Stimulated activated CD4-positive, alpha-beta T cell treated with anti-CD3 and anti-CD28 coated beads, Interleukin-2, amount 100 ng/mL, for 48 hours (primary cell): ENCODE results near the gene KCTD4.
"Not testable (repeated sequence)": the region's sequence is repeated elsewhere in the genome, so short reads cannot be mapped to it uniquely, and the experiment has no call there.

Source experiments
- DNase-seq, 2 donors: peaks; one replicate each; pipeline ENCODE4 v3.0.0-alpha.2; 2020

Gene KCTD4

DNA sequence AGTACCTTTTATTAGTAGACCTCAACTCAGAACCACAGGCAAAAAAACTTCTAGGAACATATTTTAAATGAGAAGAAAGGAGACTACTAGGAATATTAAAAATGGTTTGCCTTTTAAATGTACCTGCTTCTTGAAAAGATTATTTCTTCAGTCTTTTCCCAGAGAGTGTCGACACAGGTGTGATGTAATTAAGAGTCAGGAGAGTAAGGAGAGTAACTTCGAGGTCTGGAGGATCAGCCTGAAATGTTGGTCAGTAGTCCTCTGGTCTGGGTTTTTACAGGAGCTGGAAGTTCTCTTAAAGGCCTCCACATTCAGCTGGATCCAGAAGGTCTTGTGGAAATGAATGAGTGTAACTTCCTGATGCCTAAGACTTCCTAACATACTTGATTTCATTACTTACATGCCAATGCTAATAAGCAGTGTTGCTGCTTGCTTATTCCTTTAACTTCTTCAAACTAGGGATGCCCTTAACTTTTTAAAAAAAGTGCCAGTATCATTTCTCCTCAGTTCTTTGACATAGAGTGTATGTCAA, at the start of gene KCTD4:
Gene KCTD4 (minus strand): TSS at position 345 of the 532 bp plus-strand sequence. CDS start 6,478 bp downstream, outside the sequence.
- no peak for DNase-seq

DNA sequence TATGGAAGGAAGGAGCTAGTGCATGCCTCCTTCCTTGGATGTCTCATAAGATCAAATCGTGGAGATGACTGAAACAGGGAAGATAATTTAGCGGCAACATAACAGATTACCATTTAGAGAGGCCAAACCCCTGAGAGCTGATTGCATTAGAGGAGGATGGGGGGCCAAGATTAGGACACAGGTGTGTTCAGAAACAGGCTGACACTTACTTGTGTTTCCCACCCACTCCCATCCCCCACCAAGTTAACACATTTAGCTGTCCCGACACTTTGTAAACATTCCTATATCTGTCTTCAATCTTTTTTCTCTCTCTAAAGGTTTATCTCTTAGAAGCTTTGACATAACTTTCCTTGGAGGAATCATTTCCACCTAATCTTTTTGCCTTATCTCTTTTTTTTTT, 48.8 kb upstream of the KCTD4 start:
- no peak for DNase-seq

DNA sequence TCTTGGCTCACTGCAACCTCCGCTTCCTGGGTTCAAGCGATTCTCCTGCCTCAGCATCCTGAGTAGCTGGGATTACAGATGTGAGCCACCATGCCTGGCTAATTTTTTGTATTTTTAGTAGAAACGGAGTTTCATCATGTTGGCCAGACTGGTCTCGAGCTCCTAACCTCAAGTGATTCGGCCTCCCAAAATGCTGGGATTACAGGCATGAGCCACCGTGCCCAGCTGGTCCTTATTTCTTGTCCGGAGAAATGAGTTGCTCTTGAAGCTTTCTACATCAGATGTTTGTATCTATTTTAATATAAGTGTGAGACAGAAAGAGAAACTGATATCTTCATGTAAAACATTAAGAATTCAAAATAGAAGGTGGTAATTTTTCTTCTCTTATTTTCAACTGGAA, 43.9 kb upstream of the KCTD4 start:
- DNase-seq: not testable (repeated sequence)

DNA sequence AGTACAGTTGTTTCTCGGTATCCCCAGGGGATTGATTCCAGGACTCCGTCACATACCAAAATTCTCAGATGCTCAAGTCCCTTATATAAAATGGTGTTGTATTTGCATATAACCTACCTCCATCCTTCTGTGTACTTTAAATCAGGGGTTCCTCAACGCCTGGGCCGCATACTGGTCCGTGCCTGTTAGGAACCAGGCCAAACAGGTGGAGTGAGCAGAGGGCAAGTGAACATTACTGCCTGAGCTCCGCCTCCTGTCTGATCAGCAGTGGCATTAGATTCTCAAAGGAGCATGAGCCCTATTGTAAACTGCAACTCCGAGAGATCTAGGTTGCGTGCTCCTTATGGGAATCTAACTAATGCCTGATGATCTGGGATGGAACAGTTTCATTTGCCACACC, 42.2 kb upstream of the KCTD4 start:
- no peak for DNase-seq

DNA sequence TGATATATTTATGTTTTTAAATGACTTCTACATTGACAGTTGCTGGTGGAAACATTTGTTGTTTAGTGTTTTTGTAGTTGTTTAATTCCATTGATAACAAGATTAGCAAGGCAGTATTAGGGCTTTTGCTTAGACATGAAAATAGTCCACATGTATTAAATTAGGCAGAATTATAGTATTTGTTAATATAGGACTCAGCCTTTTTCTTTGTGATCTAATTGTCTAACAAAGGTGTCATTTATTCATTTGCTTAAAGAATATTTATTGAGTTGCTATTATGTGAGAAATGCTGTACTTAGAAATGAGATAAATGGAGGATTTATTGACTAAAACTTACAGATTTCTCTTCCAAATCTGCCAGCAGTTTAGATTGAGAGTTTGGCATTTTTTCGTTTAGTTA, 41.7 kb upstream of the KCTD4 start:
- DNase-seq: no peak

DNA sequence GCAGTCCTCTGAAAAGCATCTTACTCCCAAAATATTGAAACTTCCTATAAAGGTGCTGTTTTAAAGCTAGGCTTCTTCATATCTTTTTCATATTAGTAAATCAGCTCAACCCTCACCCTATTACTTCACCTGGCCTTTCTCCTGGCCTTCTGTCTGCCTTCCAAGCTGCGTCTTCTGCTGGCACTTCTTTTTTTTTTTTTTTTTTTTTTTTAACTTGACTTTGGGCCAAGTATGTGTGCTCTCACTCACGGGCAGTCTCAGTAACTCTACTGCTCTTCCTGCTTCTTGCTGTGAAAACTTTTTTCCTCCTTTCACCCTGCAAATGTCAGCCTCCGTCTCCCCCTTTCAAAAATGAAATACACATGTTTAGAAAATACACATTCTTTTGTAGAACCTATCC, 41.2 kb upstream of the KCTD4 start:
- no peak for DNase-seq

DNA sequence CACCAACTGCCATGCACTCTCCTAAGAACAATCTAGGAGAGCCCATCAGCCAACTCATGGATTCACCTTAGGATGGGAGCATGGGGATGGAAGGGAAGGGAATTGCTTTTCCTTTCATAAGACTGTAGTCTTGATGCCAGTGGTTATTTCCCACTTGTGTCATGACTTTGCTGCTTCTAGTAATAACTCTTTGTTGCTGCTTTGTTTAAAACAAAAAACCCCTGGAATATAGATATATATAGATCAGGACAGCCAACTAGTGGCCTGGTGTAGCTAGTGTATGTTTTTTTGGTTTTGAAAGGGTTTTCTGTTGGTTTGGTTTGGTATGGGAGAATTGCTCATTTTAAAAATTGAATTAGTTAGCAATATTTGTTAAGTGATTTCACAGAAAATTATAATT, 39.3 kb upstream of the KCTD4 start:
- no peak for DNase-seq

DNA sequence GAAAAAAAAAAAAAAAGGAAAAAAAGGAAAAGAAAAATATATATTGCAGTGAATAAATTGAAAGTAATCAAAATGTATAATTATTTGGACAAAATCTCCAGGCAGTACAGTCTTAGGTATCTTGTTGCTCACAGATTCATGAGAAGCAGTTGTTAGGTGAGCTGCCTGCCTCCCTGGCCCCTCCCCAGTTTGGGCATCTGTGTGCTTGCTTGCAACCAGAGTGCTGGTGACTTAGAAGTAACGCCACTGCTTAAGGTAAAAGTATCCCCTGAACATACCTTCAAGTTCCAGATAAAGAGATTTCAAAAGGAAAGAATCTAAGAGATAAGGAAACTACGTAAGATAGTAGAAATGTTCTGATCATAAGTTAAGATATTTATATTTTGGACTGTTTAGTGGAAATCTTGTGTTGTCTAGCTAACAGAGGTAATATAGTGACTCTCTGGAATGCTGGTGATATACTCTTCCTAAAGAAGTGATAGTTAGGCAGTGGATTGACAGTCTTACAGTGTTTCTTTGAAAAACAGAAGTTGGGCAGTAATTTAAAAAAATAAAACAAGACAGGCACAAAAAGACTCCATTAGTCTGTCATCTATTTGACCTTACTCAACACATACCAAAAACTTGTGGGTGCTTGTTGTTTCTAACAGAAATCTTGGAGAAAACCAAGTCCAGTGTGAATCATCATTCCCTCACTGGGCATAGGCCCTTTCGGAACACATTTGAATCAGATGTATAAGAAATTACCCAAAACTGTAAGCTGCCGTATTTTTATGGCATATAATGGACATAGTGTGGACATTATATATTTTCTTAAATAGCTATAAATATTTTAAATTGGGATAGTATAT, 38.3 kb upstream of the KCTD4 start:
- DNase-seq: no peak

DNA sequence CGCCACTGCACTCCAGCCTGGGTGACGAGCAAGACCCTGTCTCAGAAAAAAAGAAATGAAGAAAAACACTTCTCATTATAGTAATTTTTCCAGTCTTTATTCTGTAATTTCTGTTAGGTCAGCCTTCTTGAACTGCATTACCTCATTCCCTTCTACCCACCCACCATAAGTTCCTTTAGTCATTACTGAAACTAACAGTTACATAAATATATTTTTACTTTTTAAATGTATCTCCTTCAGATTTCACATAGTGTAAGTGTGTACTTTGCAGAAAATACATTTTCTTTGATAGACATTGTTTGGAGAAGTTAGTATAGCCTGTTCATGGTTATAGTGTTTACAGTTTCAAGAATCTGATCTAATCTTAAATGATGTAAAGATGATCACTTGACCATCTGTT, 31.7 kb upstream of the KCTD4 start:
- no peak for DNase-seq

DNA sequence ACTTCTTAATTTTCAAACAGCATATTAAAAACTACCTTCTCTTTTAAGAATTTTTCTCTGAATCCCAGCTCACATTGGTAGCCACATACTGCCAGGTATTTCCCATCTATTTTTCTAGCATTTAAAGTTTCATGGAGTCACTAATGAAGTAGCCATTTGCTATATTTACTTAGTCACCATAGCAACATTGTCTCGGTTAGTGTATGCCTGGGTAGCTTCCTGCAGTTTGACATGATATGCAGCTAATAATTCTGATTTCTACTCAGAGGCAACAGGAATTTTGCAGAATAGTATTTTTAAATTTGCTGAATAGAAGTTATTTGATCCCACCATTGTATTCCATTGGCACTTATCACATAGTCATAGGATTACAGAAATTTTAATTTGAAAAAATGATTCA, 30.9 kb upstream of the KCTD4 start:
- no peak for DNase-seq

DNA sequence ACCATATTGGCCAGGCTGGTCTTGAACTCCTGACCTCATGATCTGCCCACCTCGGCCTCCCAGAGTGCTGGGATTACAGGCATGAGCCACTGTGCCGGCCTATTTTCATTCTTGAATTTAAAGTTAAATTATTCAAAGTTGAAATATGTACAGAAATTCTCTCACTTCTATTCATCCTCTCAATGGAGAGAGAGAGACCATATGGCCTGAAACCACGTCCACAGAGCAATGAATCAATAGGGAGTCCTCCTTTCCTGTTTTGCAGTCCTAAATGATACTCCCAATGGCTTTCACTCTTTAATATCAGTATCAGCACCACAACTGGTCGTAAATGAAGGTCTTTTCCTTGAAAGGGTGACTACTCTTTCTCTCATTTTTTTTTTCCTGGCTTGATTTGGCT, 30.5 kb upstream of the KCTD4 start:
- DNase-seq: no peak

DNA sequence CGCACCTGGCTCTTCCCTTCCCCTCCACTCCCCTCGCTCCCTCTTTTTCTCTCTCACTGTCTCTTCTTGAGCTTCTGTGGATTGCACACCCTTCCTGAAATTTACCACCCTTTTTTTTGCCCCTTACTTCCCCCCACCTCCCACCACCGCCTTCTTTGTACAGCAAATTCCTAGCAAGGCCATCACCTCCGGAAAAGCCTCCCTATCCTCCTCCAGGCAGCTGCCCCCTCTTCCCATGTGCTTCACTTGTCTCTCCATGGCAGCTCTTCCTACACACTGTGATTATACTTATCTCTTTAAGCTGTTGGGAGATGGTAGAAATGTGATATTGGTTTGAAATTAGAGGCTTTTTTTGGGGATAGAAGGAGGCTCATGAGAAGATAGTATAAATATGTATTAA, 28.3 kb upstream of the KCTD4 start:
- no peak for DNase-seq

DNA sequence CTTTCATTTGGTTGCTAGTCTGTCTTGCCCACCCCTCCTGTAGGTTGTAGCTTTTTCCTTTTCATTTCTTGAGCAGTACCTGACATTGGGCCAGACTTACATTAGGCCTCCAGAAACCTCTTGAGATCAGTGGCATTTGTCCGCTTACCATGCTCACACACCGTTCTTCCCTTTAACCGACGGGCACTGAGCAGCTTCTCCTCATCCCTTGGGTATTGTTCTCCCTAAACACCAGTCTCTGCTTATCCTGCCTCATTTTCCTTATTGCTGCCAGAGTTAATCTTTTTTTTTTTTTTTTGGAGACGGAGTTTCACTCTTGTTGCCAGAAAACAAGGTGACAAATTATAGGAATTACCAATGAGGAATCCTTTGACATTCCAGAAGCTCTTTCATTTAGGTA, 27.2 kb upstream of the KCTD4 start:
- DNase-seq: no peak

DNA sequence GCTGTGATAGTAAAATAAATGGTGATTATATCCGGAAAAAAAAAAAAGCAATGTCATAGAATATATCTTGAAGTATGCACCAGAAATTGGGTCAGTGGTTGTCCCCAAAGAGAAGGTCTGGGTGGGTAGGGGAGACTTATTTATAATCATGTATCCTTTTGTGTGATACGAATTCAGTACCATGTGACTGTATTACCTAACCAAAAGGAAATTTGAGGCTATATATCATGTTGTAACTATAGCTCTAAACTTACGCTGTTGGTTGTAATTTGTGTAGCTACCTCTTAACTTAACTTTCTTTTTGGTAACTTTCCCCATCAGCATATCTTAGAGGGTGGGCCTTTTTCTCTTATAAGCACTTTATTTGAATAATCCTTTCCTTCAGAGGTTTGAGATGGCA, 25.2 kb upstream of the KCTD4 start:
- DNase-seq: no peak

DNA sequence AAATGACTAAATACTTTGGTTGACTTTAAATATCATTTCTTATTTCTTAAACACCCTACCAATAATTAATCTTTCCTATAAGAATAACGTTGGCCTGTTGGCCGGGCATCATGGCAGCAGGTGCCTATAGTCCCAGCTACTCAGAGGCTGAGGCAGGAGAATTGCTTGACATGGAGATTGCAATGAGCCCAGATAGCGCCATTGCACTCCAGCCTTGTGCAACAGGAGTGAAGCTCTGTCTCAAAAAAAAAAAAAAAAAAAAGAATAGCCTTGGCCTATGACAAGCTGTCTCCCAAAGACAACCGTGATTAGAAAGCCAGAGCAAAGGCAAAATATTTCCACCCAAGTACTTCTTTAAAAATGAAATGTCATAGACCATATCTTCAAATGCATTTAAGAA, 24.5 kb upstream of the KCTD4 start:
- DNase-seq: no peak

DNA sequence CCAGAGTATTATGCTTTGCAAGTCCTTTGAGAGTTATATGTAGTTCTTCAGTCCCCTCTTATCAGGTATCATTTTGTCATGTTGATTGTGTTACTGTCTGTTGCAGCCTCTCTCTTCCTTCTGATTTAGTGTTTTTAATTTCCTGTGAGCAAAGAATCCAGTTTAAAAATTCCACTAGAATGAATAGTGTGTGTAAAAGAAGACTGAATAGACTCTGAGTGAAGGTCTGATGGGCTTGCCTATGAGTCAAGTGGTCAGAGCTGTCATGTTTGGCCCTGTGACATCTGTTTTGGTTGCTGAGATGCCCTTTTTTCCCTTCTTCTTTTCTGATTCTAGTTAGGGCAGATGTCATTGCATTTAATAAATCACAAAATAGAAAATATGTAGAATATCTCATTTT, 23.3 kb upstream of the KCTD4 start:
- no peak for DNase-seq

DNA sequence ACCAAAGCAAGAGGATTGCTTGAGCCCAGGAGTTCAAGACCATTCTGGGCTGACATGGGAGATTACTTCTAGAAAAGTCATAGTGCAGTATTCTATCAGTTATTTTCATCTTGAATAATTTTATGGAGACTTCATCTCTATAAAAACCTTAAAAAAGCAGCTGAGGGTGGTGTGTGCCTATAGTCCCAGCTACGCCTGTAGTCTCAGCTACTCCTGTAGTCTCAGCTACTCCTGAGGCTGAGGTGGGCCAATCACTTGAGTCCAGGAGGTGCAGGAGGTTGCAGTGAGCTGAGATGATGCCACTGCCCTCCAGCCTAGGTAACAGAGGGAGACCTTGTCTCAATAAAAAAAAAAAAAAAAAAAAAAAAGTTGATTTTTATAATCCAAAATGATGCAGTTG, 22.1 kb upstream of the KCTD4 start:
- no peak for DNase-seq

DNA sequence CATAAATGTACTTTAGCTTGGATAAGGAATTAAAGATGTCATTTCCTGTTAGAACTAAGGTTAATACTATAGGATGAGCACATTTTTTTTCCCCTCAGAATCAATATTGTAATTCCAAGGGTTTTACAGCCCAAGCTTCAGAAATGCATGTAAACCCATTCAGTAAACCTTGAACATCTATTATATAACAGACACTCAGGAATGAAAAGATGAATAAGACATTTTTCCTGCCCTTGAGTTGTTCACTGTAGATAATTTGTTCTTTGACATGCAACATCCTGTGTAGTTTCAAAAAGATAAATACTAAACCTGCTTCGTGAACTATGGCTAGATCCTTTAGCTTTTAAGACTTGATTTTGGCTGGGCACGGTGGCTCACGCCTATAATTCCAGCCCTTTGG, 21.7 kb upstream of the KCTD4 start:
- no peak for DNase-seq

DNA sequence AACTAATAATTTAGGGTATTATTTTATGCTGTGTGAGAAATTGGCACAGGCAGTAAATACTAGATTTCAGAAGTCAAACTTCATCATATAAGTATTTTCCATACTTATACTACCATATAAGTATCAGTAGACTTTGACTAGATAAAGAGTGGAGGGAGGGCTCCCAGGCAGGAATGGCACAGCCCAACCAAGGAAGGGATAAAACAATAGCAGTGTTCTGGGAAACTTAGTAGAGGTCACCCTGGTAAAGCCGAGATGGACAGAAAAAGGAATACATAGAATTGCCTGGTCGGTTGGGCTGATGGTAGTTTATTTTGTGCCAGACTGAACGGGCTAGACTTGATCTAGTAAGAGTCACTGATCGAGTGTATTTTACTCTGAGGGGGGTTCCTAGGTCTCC, 19.6 kb upstream of the KCTD4 start:
- no peak for DNase-seq

DNA sequence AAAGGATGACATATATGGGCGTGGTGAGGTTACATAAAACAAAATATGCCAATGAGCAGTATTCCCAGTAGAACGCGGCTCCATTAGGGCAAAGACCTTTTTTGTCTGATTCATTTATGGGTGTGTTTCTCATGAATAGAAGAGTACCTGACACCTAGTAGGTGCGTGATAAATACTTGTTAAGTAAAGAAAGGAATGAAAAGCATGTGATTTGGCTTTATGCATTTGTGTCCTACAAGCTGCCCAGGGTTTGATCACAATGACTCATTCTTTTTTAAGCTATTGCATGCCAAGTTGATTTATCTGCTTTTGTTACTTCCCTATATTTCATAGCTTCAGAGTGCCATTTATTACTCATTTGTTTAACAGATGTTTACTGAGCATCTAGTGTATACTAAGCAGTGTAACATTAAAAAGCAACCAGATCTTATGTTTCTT, 19.1 kb upstream of the KCTD4 start:
- DNase-seq: no peak

DNA sequence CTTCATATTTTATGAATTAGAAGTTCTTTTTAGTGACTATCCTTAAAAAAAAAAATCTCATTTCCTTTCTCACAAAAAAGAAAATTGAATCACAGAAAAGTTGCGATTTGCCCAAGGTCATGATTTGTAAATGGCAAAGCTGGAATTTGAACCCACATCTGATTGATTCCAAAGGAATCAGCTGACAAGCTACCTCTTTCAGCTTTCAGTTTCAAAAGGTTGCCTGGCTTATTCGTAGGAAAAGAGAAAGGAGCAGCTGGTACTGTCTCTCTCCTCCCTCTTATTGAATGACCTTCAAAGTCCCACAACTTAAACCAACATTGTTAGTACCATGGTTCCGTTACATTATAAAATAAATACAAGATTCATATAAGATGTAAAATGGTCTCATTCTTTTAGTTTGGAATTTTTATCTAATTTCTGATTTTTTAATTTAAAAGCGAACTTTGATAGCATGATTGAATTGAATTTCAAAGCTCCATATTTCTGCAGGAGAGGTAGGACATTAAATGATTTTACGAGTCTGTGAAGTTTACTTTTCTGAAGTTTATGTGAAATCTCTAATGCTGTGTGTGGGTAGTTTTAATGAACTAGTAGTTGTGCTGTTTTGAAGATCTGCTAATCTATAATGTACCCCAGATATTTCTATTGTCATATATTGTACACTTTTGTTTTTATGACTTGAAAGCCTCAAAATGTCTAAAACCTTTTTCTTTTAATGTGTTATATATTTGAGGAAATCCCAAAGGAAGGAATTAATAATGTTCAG, 18.5 kb upstream of the KCTD4 start:
- DNase-seq: no peak

DNA sequence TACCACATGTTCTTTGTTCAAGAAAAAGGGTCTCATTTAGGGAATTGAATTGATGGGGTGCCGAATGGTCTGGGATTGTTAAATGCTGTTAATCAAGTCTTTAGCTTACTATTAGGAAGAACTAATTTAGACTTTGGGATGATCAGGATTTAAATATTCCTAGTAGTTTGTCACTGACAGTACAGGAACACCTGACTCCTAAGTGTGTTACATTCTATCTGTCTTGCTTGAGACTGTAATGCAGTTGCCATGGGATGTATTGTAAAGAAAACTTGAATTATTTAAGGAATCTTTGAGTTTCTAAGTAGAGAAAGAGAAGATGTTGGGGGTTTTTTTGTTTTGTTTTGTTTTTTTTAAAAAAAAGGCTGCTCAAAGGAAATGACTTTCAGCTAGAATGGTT, 17.8 kb upstream of the KCTD4 start:
- no peak for DNase-seq

DNA sequence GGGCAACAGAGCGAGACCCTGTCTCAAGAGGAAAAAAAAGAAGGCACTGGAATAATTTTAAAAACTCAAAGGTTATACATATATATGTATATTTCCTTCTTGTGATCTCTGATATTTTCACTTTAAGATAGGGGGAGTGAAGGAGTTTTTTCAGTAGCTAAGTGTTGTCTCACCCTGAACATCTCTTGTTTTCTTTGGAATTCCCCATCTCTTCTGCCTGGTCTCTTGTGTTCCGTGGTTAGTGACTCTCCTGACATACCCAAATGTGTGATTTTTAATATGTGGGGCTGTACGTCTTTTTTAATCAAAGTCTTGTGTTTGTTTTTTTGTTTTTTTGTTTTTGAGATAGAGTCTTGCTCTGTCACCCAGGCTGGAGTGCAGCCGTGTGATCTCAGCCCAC, 15.3 kb upstream of the KCTD4 start:
- no peak for DNase-seq

DNA sequence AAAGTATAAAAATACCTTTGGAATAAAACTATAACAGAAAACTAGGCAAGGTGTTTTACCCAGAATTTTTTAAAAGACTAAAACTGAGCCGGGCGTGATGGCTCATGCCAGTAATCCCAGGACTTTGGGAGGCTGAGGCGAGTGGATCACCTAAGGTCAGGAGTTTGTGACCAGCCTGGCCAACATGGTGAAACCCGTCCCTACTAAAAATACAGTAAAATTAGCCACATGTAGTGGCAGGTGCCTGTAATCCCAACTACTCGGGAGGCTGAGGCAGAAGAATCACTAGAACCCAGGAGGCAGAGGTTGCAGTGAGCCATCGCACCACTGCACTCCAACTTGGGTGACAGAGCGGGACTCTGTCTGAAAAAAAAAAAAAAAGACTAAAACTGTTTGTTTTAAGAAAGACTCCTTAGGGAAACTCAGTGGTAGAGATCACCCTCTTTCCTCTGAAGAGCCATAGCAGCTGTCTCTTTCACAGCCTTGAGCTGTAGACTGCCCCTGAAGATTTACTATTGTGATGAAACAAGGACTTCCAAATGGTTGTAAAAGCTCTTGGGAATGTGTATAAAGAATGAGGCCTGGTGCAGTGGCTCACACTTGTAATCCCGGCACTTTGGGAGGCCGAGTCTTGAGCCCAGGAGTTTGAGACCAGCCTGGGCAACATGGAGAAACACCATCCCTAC, 14.7 kb upstream of the KCTD4 start:
- no peak for DNase-seq
